ENCODE data around the gene EMILIN2.
"Not testable (repeated sequence)": the region's sequence is repeated elsewhere in the genome, so short reads cannot be mapped to it uniquely, and the experiment has no call there.

EMILIN2 gene

DNA sequence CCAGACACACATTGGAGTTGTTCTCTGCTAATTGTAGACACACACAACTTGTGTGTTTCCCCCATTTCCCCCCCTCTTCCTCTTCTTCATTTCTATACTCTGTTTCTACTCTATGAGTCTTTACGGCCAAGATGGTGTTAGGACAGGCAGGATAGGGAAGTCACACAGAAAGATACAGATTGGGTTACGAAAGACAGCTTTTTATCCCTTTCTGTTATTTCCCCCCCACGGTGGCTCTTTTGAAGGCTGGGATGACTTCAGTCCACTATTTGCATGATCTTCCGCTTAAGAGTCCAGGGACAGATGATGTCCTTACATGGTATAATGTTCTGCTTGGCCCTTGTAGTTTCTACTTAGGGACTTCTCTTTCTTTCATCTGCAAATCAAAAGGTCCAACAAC, 1.6 kb upstream of the EMILIN2 start:
- no peak for DNase-seq (ENCODE audit: low read depth)

DNA sequence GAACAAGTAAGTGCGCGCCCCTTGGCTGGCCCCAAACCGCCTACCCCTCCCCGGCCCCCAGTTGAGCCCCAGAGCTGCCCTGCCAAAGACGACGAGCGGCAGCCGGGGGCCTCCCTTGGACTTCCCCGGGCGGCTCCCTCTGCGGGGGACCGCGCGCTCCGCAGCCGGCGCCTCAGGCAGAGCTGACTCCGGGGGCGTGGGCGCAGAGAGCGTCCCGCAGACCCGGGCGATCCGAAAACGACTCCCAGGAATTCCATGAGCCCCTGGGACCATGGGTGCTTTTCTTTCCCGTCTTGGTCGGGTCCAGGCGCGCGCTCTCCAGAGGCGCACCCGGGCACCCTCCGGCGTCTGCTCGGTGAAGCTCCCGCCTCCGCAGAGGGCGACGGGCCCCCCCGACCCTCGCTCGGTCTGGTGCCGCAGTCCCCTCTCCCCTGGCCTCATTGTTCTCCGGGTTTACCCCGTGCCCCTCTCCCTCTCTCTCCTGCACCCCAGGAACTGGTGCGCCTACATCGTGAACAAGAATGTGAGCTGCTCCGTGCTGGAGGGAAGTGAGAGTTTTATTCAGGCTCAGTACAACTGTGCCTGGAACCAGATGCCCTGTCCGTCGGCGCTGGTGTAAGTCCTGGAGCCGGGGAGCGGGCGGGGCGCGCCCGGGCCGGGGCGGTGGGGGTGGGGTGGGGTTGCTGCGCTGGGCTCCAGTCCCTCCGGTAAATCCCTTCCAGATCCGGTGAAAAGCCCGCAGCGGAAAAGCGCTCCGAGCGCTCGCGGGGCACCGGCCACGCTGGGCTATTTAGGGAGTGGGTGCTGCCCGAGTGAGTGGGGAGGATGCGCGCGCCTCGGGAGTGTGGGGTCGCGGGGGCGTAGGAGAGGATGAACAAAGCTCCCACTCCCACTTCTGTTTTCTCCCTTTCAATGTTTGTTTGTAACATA, 776 bp downstream of the EMILIN2 start:
- peak; percentile 42 for DNase-seq (ENCODE audit: low read depth)

DNA sequence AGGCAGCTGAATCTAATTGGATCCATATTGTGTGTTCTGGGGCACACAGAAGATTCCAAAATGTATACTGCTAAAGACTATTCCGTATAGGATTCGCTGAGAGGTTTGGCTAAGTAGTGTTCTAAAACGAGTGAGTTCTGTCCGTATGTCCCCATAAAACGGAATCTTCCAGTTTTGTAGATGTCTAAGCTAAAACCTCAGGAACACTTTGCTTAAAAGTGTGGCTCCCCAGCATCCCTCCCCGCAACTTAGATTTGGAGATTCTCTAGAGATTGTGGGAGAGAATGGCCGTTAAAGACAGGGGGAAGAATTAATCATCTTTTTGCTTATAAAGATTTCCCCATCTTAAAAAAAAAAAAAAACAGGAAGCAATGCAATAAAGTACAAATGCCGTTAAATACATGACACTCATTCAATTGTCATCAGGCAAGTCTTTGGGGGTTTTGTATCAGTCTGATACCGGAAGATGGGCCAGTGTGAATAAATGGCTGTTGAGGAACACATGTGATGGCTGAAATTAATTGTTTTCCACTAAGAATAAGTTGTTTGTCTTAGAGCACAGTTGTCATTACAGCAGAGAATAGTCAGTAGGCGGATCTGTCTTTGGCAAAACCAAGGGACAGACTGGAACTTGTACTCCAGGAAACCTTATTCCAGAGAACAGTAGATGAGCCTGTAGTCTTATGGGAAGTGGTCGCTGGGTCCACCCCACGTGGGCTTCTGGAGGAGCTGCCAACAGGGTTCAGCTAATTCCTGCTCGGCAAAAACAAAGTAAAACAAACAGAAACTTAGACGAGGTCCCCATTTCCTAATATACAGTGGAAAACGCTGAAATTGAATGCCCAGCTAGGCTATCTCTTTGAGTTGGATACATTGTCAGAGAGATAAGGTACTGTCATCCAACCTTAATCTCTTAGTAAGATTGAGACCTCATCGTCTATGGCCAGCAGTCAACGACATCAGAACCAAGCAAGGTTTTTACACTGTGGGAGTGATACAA, 1.7 kb downstream of the EMILIN2 start:
- no peak for DNase-seq (ENCODE audit: low read depth)

DNA sequence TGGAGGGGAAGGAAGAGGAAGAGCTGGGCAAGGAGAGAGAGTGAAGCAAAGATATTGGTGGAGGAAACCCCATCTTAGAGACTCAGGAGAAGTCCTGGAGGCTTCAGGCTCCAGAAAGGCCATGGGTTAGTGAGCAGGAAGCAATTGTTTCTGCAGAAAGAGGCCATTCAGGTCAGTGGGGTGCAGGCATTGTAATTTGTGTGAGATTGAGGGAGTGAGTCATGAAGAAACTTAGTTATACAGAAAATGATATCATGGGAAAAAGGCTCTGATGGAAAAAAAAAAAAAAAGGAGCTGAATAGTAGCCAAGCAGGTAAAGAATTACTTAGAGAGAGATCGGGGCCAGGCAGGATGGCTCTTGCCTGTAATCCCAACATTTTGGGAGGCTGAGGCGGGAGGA, 4.0 kb downstream of the EMILIN2 start:
- DNase-seq (ENCODE audit: low read depth) = no peak

DNA sequence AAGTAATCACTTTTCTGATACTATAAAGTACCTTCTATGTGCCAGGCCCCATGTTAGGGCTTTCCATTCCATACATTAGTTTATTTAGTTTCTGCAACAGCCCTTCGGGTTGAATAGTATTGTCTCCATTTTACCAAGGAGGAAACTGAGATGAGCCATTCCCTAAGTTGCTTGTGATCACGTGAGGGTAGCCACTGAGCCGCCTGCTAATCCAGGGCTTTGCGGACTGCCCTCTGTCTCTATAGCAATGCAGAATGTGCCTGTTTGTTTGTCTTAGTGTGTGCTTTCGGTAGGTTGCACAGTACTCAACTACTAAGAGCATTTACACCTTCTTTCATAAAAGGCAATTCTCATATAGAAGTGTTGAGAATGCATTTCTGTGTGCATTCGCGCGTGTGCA, 5.0 kb downstream of the EMILIN2 start:
- DNase-seq (ENCODE audit: low read depth) = no peak

DNA sequence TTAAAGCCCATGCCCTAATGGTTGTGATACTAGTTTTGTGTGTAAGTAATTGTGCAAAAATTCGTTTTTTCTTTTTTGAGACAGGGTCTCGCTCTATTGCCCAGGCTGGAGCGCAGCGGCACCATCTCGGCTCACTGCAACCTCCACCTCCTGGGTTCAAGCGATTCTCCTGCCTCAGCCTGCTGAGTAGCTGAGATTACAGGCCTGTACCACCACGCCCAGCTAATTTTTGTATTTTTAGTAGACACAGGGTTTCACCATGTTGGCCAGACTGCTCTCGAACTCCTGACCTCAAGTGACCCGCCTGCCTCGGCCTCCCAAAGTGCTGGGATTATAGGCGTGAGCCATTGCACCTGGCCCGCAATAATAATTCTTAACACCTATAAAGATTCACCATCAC, 5.7 kb downstream of the EMILIN2 start:
- not testable (repeated sequence) for DNase-seq (ENCODE audit: low read depth)

DNA sequence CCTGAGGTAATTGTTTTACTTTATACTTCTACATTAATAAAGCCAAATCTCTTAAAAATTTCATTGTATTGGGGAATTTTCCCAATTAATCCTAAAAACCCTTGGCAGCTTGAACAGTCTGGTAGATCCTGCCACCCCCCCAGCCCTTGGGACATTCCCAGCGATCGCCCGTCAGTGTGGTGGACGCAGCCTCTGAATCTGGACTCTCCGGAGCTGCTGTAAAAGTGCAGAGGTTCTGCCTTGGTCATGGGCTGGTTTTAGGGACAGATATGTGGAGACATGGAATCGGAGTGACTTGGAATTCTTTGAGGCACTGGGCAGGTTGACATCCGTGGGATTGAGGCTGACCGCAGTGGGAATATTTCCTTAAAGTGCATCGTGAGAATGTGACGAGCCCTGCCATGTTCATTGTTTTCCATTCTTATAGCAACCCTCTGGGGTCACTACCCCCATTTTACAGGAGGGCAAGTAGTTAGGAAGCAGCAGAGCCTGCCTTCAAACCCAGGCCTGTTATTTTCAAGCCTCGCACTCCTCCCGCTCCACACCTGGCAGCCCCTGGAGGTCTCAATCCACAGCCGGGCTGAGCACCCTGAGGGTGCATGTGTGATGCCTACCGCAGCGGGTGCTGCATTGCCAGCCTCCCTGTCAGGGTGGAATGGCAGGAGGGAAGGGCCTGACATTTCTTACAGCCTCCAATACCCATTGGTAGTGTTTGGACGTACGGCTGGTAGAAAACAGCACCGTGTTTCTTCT, 6.5 kb downstream of the EMILIN2 start:
- no peak for DNase-seq (ENCODE audit: low read depth)

DNA sequence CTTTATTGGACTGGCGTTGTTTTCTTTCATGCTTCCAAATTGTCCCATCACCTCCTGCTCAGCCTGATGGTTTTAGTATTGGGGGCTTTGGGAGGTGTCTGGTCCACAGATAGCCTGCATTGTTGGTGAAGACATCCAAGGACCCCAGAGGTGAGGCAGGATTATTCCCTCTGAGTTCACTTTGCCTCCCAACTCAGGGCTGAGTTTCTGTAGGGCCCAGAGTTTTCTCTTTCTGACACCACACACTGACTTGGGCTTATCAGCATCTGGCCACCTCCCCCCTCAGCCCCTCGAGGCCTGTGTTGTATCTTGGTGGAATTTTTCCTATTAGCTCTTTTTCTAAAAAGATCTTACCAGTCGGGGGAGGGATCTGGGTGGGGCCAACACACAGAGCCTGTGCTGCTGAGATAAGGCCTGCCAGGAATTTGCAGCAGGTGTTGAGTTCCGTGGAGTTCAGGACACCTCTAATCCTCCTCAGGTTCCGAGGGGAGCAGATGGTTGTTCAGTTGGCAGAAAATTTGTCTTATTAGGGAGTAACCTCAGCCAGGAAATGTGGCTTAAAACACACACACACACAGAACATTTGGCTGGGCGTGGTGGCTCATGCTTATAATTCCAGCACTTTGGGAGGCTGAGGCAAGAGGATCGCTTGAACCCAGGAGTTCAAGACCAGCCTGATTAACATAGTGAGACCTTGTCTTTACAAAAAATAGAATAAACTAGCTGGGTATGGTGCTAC, 7.3 kb downstream of the EMILIN2 start:
- DNase-seq (ENCODE audit: low read depth) = no peak

DNA sequence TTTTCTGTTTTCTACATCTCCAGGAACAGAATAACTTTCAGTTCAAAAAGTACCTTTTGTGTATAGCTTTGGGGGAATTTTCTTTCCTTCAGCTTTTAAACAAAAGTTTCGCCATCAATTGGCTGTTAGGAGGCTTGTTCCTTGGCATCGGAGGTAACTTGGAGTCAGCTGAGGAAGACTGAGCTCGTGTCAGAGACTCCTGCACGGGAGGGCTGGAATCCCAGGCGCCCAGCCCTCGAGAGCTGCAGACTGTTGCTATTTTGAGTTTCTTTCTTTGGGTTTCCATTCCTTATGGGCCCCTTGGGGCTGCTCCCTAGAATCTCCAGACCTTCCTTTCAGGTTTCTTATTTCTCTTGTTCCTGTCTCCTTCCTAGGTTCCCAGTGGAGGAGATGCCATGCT, 8.1 kb downstream of the EMILIN2 start:
- DNase-seq (ENCODE audit: low read depth) = peak; percentile 55

DNA sequence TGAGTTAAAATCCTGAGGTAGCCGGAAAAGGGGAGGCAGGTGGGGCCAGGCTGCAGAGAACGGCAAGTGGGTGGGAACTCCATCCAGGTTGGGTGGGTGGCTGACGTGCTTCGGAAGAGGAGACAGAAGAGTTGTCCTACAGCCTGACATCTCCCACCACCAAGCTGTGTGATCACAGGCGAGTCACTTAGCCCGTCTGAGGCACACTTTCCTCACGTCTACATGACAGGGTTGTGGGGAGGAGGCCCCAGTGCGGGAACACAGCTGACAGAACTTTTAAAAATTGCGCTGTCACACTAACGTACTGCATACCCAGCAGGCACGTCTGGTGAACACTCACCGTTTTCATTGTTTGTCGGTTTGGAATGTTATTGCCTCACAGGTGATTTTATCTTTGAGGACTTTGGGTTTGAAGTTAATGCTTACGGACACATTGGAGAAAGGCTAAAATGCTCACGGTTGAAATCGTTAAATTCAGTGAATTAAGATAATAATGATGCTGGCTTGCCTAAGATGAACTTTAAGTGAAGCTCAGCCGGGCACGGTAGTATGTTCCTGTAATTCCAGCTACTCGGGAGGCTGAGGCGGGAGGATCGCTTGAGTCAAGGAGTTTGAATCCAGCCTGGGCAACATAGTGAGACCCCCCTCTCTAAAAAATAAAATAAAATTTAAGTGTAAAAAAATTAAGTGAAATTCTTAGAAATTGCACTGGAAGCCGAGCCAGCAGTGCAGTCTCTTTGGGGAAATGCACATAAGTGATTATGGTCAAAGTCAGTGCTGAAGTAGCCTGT, 8.9 kb downstream of the EMILIN2 start:
- DNase-seq (ENCODE audit: low read depth) = no peak

DNA sequence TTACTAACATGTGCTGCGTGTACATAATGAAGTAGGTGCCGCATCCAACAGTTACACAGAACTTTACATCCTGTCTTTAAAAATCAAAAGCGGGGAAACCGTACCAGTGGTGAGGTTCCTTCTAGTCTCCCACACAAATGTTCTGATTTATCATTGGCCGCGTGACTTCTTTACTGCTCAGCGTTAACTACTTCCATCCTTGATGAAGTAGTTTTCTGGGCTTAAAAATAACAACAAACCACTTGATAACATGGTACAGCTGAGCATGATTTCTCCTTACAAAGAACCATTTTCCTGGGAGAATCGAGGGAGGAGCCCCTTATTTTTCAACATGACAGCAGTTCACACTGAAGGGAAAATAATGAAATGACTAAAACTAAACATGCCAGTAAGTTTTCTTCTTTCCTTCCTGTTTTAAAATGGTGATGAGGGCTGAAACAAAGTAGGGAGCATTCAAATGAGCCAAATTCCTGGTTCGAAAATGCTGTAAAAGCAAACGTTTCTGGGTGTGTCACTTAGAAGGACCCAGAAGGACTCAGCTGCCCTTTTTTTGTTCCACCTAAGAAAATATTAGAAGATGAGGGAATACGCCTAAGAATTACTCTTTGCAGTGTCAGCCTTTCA, 9.9 kb downstream of the EMILIN2 start:
- no peak for DNase-seq (ENCODE audit: low read depth)

DNA sequence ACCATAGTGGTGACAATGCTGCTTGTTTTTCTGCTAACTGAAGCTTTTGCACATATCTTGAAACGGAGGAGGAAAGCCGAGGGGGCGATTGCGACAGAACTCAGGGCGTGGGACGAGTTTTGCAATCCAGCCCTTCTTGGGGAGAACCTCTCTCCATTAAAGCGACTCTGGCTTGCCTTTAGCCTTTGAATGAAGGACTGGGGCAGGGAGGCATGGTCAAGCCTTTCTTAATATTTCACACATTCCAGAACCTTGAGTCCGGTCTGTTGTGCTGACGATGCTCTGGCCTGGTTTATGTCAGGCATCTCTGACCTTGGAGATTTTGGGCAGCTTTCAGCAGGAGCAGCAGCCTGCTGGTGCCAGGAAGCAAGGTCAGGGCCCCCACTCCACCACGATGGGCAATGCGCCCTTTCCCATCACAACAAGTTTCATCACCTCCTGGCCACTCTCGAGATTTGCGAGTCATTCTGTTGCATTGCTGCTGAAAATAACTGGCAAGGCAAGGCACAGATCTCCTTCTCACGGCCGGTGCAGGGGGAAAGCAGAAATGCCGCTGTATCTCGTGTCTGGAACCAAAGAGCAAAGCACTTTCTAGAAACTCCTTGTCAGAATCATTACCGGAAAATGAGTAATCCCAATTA, 10.8 kb downstream of the EMILIN2 start:
- DNase-seq (ENCODE audit: low read depth) = peak; percentile 100

DNA sequence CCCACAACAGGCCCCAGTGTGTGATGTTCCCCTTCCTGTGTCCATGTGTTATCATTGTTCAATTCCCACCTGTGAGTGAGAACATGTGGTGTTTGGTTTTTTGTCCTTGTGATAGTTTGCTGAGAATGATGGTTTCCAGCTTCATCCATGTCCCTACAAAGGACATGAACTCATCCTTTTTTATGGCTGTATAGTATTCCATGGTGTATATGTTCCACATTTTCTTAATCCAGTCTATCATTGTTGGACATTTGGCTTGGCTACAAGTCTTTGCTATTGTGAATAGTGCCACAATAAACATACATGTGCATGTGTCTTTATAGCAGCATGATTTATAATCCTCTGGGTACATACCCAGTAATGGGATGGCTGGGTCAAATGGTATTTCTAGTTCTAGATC, 13.6 kb downstream of the EMILIN2 start:
- DNase-seq (ENCODE audit: low read depth) = not testable (repeated sequence)

DNA sequence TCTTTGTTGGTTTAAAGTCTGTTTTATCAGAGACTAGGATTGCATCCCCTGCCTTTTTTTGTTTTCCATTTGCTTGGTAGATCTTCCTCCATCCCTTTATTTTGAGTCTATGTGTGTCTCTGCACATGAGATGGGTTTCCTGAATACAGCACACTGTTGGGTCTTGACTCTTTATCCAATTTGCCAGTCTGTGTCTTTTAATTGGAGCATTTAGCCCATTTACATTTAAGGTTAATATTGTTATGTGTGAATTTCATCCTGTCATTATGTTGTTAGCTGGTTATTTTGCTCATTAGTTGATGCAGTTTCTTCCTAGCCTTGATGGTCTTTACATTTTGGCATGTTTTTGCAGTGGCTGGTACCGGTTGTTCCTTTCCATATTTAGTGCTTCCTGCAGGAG, 17.2 kb downstream of the EMILIN2 start:
- DNase-seq (ENCODE audit: low read depth) = not testable (repeated sequence)

DNA sequence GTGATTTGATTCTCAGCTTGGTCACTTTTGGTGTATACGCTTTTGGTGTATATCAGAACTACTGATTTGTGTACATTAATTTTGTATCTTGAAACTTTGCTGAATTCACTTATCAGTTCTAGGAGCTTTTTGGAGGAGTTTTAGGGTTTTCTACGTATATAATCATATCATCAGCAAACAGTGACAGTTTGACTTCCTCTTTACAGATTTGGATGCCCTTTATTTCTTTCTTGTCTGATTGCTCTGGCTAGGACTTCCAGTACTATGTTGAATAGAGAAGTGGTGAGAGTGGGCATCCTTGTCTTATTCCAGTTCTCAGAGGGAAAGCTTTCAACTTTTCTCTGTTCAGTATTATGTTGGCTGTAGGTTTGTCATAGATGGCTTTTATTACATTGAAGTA, 19.7 kb downstream of the EMILIN2 start:
- not testable (repeated sequence) for DNase-seq (ENCODE audit: low read depth)

DNA sequence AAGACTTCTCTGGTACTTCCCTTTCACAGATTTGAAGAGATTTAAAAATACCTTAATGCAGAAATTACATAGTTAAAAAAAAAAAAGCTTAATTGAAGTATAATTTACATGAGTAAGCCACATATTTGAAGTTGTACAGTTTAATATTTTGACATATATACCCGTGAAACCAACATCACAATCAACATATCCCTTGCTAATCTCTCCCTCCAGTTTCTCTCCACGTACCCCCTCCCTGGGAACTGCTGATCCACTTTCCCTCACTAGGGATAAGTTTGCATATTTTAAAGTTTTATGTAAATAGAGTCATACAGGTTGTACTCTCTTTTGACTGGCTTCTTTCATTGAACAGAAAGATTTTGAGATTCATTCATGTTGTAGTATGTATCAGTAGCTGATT, 22.4 kb downstream of the EMILIN2 start:
- DNase-seq (ENCODE audit: low read depth) = no peak

DNA sequence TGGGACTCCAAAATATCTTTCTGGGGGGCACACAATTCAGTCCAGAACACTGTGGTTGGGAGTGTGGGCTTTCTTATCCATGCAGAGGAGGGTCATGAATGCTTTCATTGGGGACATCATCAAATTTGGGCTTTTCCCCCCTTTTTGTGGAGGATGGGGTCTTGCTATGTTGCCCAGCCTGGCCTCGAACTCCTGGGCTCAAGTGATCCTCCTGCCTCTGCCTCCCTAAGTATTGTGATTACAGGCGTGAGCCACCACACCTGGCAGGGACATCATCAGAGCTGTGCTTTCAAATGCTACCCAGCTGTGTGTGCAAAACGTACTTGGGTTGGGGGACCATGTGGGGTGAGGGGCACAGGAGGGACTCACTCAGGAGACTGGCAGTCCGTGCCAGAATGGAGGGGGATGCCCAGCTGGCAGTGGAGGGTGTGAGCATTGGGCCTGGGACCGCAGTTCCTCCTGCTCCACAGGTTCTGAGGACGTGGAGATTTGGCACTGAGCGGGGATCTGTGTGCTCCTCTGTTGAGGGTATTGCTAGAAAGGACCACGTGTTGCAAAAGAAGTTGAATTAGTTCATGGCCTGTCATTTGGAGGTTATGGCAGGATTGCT, 24.4 kb downstream of the EMILIN2 start:
- DNase-seq (ENCODE audit: low read depth) = no peak

DNA sequence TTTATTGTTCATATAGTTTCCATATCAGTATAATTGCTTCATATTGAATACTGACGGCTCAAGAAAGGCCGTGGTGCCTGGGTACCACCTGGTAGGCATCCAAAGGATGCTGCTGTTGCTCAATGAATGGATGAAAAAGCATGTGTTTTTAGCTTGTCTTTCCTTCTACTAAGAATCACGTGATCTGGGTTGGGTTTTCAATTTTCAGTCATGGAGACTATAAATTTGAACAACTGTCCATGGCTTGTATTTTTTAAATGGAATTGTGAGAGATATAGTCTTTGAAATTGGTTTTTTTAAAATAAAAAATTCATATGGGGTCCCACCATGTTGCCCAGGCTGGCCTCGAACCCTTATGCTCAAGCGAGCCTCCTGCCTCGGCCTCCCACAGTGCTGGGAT, 25.3 kb downstream of the EMILIN2 start:
- no peak for DNase-seq (ENCODE audit: low read depth)

DNA sequence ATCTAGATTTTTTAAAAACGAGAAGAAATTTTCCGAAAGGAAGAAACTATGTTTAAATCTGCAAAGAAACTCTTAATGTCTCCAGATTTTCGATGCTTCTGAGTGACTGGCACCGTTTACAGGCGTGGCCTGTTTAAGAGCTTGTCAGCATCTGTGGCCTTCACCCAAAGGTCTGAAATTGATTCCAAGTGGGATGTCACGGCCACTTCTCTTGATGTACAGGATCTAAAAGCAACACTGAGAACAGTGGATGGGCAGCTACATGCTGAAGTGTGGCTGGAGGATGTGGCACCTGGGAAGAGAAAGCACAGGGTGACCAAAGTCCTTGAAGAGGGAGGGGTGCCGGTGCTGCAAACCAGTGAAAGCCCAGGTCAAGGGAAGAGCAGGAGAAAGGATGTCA, 28.0 kb downstream of the EMILIN2 start:
- no peak for DNase-seq (ENCODE audit: low read depth)
